GM19239 (cell line): ENCODE measurements around the gene FGFBP3.
"Not testable (repeated sequence)": the region's sequence is repeated elsewhere in the genome, so short reads cannot be mapped to it uniquely, and the experiment has no call there.

Source experiments
- DNase-seq: peaks from one replicate; pipeline ENCODE4 v3.0.0; 2011; ENCODE audit warnings: low spot score; ENCODE audit not compliant: insufficient read length
- FAIRE-seq: peaks from 2 replicates; lab custom pipeline; 2011; peaks lifted over from hg19 to GRCh38; lab: Jason Lieb, UNC

The FGFBP3 gene

GRCh38 chr10:91907033-91907594 lies 2.2 kb downstream of the FGFBP3 start:
- FAIRE-seq (no peak), DNase-seq (no peak)

- no peak for FAIRE-seq
- DNase-seq, result no peak
These were observed 7.3 kb downstream of the FGFBP3 start for GRCh38 chr10:91901784-91902677.

GRCh38 chr10:91897421-91897820 lies 11.9 kb downstream of the FGFBP3 start:
- FAIRE-seq (no peak), DNase-seq (no peak)

- no peak for DNase-seq
- no peak for FAIRE-seq
These were observed 13.0 kb downstream of the FGFBP3 start for GRCh38 chr10:91896212-91896756.

- FAIRE-seq, DNase-seq: not testable (repeated sequence)
These were observed 15.0 kb downstream of the FGFBP3 start for GRCh38 chr10:91894261-91894685.

- DNase-seq (no peak), FAIRE-seq (no peak)
These were observed 16.2 kb downstream of the FGFBP3 start for GRCh38 chr10:91893051-91893450.

GRCh38 chr10:91891125-91892001 lies 17.9 kb downstream of the FGFBP3 start:
- DNase-seq, result no peak
- FAIRE-seq, result no peak

- FAIRE-seq (no peak), DNase-seq (no peak)
These were observed 21.8 kb downstream of the FGFBP3 start for GRCh38 chr10:91887272-91888076.

- no peak for DNase-seq
- no peak for FAIRE-seq
These were observed 22.4 kb downstream of the FGFBP3 start for GRCh38 chr10:91886954-91887271.

- FAIRE-seq (no peak), DNase-seq (no peak)
These were observed 23.8 kb downstream of the FGFBP3 start for GRCh38 chr10:91885362-91886079.

- FAIRE-seq (no peak), DNase-seq (no peak)
These were observed 24.8 kb downstream of the FGFBP3 start for GRCh38 chr10:91884536-91884935.

- FAIRE-seq, result no peak
- DNase-seq, result no peak
These were observed 25.5 kb downstream of the FGFBP3 start for GRCh38 chr10:91883549-91884444.

- no peak for FAIRE-seq
- no peak for DNase-seq
These were observed 29.0 kb downstream of the FGFBP3 start for GRCh38 chr10:91880310-91880709.

GRCh38 chr10:91879515-91880170 lies 29.6 kb downstream of the FGFBP3 start:
- DNase-seq (no peak), FAIRE-seq (no peak)

GRCh38 chr10:91875779-91876178 lies 33.5 kb downstream of the FGFBP3 start:
- FAIRE-seq, result no peak

GRCh38 chr10:91875156-91875555 lies 34.1 kb downstream of the FGFBP3 start:
- DNase-seq (no peak), FAIRE-seq (no peak)

More at GRCh38 chr10:91875779-91876178, 33.5 kb downstream of the FGFBP3 start:
- no peak for DNase-seq

GRCh38 chr10:91865562-91866081 lies 43.7 kb downstream of the FGFBP3 start:
- DNase-seq (no peak), FAIRE-seq (peak; percentile 33)
